ENCODE results near the gene HIF3A.

DNA sequence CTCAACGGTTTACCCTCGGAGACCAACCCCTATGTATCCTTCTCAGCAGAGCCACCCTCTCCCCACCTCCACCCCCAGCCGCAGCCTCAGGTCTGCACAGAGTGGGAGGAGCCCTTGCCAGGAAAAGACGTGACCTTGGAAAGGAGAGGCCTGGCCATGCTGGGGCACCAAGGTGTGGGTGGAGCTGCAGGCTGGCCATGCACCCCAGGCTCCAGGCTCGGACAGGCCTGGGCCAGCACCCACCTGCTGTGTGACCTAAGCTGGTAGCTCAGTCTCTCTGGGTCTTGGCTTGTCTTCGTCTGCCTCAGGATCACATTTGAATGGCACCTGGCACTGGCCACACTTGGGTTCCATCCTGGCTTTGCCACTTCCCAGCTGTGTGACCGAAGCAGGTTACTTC, 87.0 kb downstream of the HIF3A start:
- TF ChIP-seq, protein P1, sequence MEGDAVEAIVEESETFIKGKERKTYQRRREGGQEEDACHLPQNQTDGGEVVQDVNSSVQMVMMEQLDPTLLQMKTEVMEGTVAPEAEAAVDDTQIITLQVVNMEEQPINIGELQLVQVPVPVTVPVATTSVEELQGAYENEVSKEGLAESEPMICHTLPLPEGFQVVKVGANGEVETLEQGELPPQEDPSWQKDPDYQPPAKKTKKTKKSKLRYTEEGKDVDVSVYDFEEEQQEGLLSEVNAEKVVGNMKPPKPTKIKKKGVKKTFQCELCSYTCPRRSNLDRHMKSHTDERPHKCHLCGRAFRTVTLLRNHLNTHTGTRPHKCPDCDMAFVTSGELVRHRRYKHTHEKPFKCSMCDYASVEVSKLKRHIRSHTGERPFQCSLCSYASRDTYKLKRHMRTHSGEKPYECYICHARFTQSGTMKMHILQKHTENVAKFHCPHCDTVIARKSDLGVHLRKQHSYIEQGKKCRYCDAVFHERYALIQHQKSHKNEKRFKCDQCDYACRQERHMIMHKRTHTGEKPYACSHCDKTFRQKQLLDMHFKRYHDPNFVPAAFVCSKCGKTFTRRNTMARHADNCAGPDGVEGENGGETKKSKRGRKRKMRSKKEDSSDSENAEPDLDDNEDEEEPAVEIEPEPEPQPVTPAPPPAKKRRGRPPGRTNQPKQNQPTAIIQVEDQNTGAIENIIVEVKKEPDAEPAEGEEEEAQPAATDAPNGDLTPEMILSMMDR (IDR thresholded peaks at IDR 0.05), result no peak
- no peak for TF ChIP-seq EZH2 (IDR thresholded peaks at IDR 0.05)

All from neural progenitor cell (in vitro differentiated cells).